HUDEP-2 (cell line): ENCODE results near the gene ZNF492.
"Not testable (repeated sequence)": the region's sequence is repeated elsewhere in the genome, so short reads cannot be mapped to it uniquely, and the experiment has no call there.

Source experiments
- DNase-seq, 76 experiments: peaks; one replicate each; lab custom pipeline; 2025; ENCODE audit not compliant: unreplicated experiment in 76 of 76; lab: John Stamatoyannopoulos, UW

The ZNF492 gene

DNA sequence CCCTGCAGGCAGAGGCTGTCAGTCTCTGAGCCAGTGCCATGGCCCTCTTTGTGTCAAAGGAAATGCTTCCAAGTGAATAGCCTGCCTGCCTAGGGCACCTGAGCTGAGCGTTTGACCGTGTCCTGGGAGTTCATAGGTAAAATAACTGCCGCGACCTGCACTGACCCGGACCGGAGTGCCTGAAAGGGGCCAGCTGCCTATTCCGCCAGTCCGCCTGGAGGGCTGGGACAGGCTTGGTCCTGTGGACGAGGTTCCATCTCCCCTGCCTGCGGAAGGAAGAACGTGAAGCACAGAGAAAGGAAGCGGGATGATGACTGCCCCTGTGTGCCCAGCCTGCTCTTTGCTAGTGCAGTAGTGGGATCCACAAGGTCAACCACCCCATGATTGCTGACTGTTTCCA, 17.5 kb upstream of the ZNF492 start:
- no peak for DNase-seq

- not testable (repeated sequence) for DNase-seq
These were observed 16.9 kb upstream of the ZNF492 start for GRCh38 chr19:22617181-22617580.

GRCh38 chr19:22617614-22618320, 16.4 kb upstream of the ZNF492 start:
- DNase-seq = no peak

GRCh38 chr19:22619371-22619770, 14.8 kb upstream of the ZNF492 start:
- DNase-seq = no peak

GRCh38 chr19:22619932-22620331, 14.2 kb upstream of the ZNF492 start:
- no peak for DNase-seq

GRCh38 chr19:22620401-22620800, 13.7 kb upstream of the ZNF492 start:
- DNase-seq = no peak

GRCh38 chr19:22620912-22621311, 13.2 kb upstream of the ZNF492 start:
- no peak for DNase-seq

GRCh38 chr19:22622020-22622419, 12.1 kb upstream of the ZNF492 start:
- no peak for DNase-seq

- DNase-seq = no peak
These were observed 11.0 kb upstream of the ZNF492 start for GRCh38 chr19:22622901-22623840.

- DNase-seq = no peak
These were observed 10.3 kb upstream of the ZNF492 start for GRCh38 chr19:22623841-22624221.

- no peak for DNase-seq
These were observed 8.7 kb upstream of the ZNF492 start for GRCh38 chr19:22625266-22626035.

DNA sequence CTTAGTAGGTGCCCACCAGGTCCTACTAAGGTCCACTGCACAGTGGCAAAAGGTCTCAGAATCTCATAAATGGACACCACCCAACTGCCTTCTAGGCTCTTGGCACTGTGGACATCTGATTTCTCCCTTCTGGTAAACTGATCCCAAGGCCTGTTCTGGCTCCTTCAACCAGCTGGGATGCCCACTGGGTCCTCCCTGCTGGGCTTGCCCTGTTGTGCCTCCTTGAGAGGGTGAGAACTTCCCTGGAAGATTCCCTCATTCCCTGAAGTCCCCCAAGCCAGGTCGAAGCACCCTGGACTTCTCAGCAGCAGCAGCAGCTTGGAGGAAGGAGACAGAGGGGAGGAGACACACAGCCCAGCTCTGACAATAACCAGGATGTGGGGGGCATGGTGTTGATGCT, 6.6 kb upstream of the ZNF492 start:
- DNase-seq = no peak

DNA sequence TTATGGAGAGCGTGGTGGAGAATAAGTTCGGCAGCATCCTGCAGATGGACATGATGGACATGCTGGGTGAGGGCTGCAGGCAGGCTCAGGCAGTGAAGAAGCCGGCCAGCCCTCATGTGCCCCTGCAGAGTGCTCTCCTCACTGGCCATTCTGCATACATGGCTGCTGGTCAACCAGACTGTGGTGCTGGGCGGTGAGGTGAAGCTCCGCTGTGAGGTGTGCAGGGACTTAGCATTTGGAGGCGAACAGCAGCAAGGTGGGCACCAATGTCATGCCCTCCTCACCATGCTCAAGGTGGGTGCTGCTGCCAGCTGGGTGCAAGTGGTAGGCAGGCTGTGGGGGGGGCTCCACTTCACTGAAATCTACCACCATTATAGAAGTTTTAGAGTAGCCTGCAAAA, 5.7 kb upstream of the ZNF492 start:
- DNase-seq = no peak

DNA sequence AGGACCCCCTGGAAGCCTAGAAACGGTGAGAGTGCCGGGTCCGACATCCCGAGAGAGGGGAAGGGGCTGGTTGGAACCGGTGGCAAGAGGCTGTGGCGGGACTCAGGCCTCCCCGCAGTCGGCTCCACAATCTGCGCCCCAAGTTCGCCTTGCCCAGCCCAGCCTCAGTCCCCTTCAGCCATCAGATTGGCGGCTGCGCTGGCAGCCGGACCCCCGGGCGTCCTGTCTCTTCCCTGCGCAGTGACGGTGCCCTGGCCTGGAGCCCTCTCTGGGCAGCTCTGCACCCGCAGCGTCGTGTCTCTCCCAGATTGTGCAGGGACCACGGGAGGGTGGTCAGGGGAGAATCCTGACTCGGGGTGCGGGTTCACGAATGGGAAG, 315 bp downstream of the ZNF492 start:
- DNase-seq = no peak

DNA sequence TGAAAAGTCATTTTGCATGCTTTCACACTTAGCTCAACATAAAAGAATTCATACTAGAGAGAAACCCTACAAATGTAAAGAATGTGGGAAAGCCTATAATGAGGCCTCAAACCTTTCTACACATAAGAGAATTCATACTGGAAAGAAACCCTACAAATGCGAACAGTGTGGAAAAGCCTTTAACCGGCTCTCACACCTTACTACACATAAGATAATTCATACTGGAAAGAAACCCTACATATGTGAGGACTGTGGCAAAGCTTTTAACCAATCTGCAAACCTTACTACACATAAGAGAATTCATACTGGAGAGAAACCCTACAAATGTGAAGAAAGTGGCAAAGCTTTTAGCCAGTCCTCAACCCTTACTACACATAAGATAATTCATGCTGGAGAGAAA, 51.4 kb downstream of the ZNF492 start:
- DNase-seq = not testable (repeated sequence)

- not testable (repeated sequence) for DNase-seq
These were observed 68.5 kb downstream of the ZNF492 start for GRCh38 chr19:22702661-22703060.

GRCh38 chr19:22703096-22703495, 69.0 kb downstream of the ZNF492 start:
- DNase-seq = not testable (repeated sequence)

DNA sequence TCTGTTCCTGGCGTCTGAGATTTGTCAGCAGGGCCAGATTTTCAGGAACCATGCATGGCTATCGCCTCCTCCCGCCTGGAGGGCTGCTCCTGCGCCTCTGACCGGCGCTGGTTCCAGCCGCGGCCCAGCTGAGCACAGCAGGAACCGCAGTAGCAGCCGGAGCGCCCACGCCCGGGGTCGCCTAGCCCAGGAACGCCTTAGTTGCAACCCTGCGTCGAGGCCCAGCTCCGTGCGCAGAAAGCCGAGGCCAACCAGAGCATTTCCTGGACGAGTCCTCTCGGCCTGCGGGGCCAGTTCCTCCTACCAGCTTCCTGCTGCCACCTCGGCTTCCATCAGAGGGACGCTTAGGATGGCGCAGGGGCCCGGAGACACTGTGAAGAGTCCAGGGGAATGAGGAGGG, 74.9 kb downstream of the ZNF492 start:
- no peak for DNase-seq
